Measurements from ENCODE around the gene GJC2. TPM values are rescaled to one million over a fixed set of nuclear protein-coding genes. Genes with fewer than 3 reads are reported as not detected.

The GJC2 gene
- polyA plus RNA-seq, 1 donor from 2014 or later, result 2.3 TPM

DNA sequence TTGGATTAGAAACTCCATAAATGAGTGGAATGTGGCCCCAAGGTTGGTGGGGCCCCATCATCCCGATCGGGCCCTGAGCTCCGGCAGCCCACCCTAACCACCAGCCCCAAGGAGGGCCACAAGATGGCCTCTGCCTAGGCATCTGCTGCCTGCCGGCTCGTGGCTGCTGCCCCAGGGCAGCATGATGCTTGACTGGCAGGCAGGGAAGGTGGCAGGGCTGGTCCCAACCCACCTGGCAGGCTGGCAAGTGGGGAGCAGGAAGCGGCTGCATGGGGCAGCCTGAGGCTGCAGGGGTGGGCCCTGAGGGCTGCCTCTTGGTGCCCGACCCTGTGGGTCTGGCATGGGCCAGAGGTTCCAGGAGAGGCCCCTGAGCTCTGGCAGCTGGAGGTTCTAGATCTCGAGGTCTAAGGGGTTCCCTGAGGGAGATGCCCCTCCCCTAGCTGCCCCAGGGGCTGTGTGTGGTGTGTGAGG lies 760 bp upstream of the GJC2 start:
- Histone ChIP-seq H3K9me2 (ENCODE audit: insufficient read depth, low read length) (no peaks in the 10 kb centered on the region), H2AFZ (ENCODE audit: low read depth, low read length) (no peak overlapping the region), H3K4me3 (ENCODE audit: low read length) (no peak overlapping the region), H3K27me3 (ENCODE audit: insufficient read depth, low read depth, low read length) (no peaks in the 10 kb centered on the region), H3F3A (ENCODE audit: insufficient read depth, low read length, poor library complexity, severe bottlenecking) (no peaks in the 10 kb centered on the region), H4K20me1 (ENCODE audit: insufficient read depth) (peaks cover 3% of the 10 kb centered on the region), H3K9ac (ENCODE audit: low read length) (no peak overlapping the region), H3K4me2 (ENCODE audit: low read length) (no peak overlapping the region), H3K79me2 (replicated peaks; ENCODE audit: insufficient read depth, low read length) (no peaks in the 10 kb centered on the region), H3K27ac (ENCODE audit: low read length) (no peak overlapping the region), H3K36me3 (ENCODE audit: insufficient read depth, low read length) (no peaks in the 10 kb centered on the region), H3K9me3 (ENCODE audit: low read length) (no peaks in the 10 kb centered on the region)
- TF ChIP-seq SMC3 (conservative IDR thresholded peaks at IDR 0.05; ENCODE audit: poor library complexity), result no peak
- TF ChIP-seq EZH2 (IDR thresholded peaks at IDR 0.05; ENCODE audit: borderline replicate concordance, insufficient read depth, low read length, poor library complexity, severe bottlenecking), result no peak

DNA sequence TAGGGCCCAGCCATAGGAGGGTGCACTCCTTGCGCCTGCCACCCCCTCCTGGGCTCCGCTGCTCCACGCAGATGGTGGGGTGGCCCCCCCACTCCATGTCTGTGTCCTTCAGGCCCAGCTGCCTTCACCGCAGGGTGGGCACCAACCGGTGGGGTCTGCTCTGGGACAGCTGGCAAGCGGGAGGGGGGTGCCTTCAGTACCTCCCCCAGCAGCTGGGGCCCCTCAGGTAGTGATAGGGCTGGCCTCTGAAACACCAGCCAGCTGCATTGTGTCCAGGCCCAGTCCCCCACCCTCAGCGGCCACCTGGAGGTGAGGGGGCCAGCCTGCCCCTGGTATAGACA lies 360 bp downstream of the GJC2 start:
- no peak overlapping the region for H3K4me3 ChIP-seq (ENCODE audit: low read length)
- TF ChIP-seq EZH2 (IDR thresholded peaks at IDR 0.05; ENCODE audit: borderline replicate concordance, insufficient read depth, low read length, poor library complexity, severe bottlenecking) (no peak), TAF1 (IDR thresholded peaks at IDR 0.05; ENCODE audit: low read depth) (no peak), POLR2AphosphoS5 (IDR thresholded peaks at IDR 0.05) (no peak), RAD21 (conservative IDR thresholded peaks at IDR 0.05) (no peak), EP300 (conservative IDR thresholded peaks at IDR 0.05; ENCODE audit: poor library complexity, severe bottlenecking) (no peak), MXI1 (conservative IDR thresholded peaks at IDR 0.05; ENCODE audit: poor library complexity, severe bottlenecking) (no peak), SMC3 (conservative IDR thresholded peaks at IDR 0.05; ENCODE audit: poor library complexity) (no peak)
- TF ChIP-seq, protein P1, sequence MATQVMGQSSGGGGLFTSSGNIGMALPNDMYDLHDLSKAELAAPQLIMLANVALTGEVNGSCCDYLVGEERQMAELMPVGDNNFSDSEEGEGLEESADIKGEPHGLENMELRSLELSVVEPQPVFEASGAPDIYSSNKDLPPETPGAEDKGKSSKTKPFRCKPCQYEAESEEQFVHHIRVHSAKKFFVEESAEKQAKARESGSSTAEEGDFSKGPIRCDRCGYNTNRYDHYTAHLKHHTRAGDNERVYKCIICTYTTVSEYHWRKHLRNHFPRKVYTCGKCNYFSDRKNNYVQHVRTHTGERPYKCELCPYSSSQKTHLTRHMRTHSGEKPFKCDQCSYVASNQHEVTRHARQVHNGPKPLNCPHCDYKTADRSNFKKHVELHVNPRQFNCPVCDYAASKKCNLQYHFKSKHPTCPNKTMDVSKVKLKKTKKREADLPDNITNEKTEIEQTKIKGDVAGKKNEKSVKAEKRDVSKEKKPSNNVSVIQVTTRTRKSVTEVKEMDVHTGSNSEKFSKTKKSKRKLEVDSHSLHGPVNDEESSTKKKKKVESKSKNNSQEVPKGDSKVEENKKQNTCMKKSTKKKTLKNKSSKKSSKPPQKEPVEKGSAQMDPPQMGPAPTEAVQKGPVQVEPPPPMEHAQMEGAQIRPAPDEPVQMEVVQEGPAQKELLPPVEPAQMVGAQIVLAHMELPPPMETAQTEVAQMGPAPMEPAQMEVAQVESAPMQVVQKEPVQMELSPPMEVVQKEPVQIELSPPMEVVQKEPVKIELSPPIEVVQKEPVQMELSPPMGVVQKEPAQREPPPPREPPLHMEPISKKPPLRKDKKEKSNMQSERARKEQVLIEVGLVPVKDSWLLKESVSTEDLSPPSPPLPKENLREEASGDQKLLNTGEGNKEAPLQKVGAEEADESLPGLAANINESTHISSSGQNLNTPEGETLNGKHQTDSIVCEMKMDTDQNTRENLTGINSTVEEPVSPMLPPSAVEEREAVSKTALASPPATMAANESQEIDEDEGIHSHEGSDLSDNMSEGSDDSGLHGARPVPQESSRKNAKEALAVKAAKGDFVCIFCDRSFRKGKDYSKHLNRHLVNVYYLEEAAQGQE (IDR thresholded peaks at IDR 0.05; ENCODE audit: borderline replicate concordance), result no peak
- TF ChIP-seq, protein P2, sequence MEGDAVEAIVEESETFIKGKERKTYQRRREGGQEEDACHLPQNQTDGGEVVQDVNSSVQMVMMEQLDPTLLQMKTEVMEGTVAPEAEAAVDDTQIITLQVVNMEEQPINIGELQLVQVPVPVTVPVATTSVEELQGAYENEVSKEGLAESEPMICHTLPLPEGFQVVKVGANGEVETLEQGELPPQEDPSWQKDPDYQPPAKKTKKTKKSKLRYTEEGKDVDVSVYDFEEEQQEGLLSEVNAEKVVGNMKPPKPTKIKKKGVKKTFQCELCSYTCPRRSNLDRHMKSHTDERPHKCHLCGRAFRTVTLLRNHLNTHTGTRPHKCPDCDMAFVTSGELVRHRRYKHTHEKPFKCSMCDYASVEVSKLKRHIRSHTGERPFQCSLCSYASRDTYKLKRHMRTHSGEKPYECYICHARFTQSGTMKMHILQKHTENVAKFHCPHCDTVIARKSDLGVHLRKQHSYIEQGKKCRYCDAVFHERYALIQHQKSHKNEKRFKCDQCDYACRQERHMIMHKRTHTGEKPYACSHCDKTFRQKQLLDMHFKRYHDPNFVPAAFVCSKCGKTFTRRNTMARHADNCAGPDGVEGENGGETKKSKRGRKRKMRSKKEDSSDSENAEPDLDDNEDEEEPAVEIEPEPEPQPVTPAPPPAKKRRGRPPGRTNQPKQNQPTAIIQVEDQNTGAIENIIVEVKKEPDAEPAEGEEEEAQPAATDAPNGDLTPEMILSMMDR (IDR thresholded peaks at IDR 0.05; ENCODE audit: poor library complexity, severe bottlenecking), result no peak
- H2AFZ ChIP-seq (ENCODE audit: low read depth, low read length), result no peak overlapping the region
- H4K20me1 ChIP-seq (ENCODE audit: insufficient read depth), result no peaks in the 10 kb centered on the region
- H3K27me3 ChIP-seq (ENCODE audit: insufficient read depth, low read depth, low read length), result no peaks in the 10 kb centered on the region
- H3K9me3 ChIP-seq (ENCODE audit: low read length), result no peaks in the 10 kb centered on the region
- H3F3A ChIP-seq (ENCODE audit: insufficient read depth, low read length, poor library complexity, severe bottlenecking), result no peaks in the 10 kb centered on the region
- H3K27ac ChIP-seq (ENCODE audit: low read length), result no peak overlapping the region
- H3K36me3 ChIP-seq (ENCODE audit: insufficient read depth, low read length), result no peaks in the 10 kb centered on the region
- no peak overlapping the region for H3K9ac ChIP-seq (ENCODE audit: low read length)
- H3K79me2 ChIP-seq (replicated peaks; ENCODE audit: insufficient read depth, low read length), result no peaks in the 10 kb centered on the region
- H3K9me2 ChIP-seq (ENCODE audit: insufficient read depth, low read length), result no peaks in the 10 kb centered on the region
- no peak overlapping the region for H3K4me2 ChIP-seq (ENCODE audit: low read length)

Data from neural cell (in vitro differentiated cells).